Spleen (tissue), 11 donors: ENCODE results near the gene VTI1A. TPM values are rescaled to one million over a fixed set of nuclear protein-coding genes. Genes with fewer than 3 reads are reported as not detected.
A peak's percentile ranks its signal among the peaks of the same experiment; 100 is the strongest.

ENCODE experiments used
- DNase-seq: peaks from one replicate; pipeline ENCODE4 v3.0.0-alpha.2; 2020
- H3K27ac ChIP-seq, 8 donors: fragments of 200-600 bp; sonication (generic) in 7 of 8; 1 replicate in 4 of 8; 2 replicates in 4 of 8; pipeline versions ENCODE4 v1.5.0 to v1.8.0; 2016 to 2021; ENCODE audit warnings: inconsistent platforms in 4 of 8, mild to moderate bottlenecking in 4 of 8, moderate library complexity in 1 of 8
- H3K27me3 ChIP-seq, 7 donors: fragments of 200-600 bp; sonication (generic) in 6 of 7; replicated peaks in 1 of 7; 1 replicate in 4 of 7; 2 replicates in 3 of 7; pipeline versions ENCODE4 v1.5.0 to v1.8.0; 2016 to 2021; ENCODE audit warnings: inconsistent platforms in 3 of 7, mild to moderate bottlenecking in 1 of 7
- H3K36me3 ChIP-seq, 6 donors: fragments of 200-600 bp; sonication (generic) in 5 of 6; 1 replicate in 4 of 6; 2 replicates in 2 of 6; pipeline versions ENCODE4 v1.5.0 to v1.8.0; 2016 to 2021; ENCODE audit warnings: inconsistent platforms in 2 of 6
- H3K4me1 ChIP-seq, 6 donors: fragments of 200-600 bp; sonication (generic) in 5 of 6; 1 replicate in 3 of 6; 2 replicates in 3 of 6; pipeline versions ENCODE4 v1.5.0 to v1.8.0; 2016 to 2021; ENCODE audit warnings: inconsistent platforms in 3 of 6
- H3K4me3 ChIP-seq, 8 donors: fragments of 200-600 bp; sonication (generic) in 7 of 8; 1 replicate in 4 of 8; 2 replicates in 4 of 8; pipeline versions ENCODE4 v1.5.0 to v1.8.0; 2016 to 2021; ENCODE audit warnings: inconsistent platforms in 4 of 8, mild to moderate bottlenecking in 4 of 8, moderate library complexity in 2 of 8
- H3K9me3 ChIP-seq, 8 donors: fragments of 200-600 bp; sonication (generic) in 7 of 8; 1 replicate in 4 of 8; 2 replicates in 4 of 8; pipeline versions ENCODE4 v1.5.0 to v1.8.0; 2016 to 2021; ENCODE audit warnings: inconsistent platforms in 4 of 8
- CTCF ChIP-seq, 11 experiments: fragments of 200-600 bp in 7 of 11; fragments of 450-650 bp in 4 of 11; sonication (generic) in 4 of 11; IDR thresholded peaks in 8 of 11; conservative IDR thresholded peaks in 3 of 11; 1 replicate in 7 of 11; 2 replicates in 4 of 11; pipeline versions ENCODE4 v1.4.0 to v1.8.0; 2016 to 2021; ENCODE audit warnings: antibody characterized with exemption in 11 of 11, inconsistent platforms in 4 of 11, mild to moderate bottlenecking in 1 of 11
- POLR2A ChIP-seq, 3 donors: fragments of 450-650 bp; IDR thresholded peaks; one replicate each; pipeline ENCODE4 v1.5.1; 2017; ENCODE audit warnings: antibody characterized with exemption in 3 of 3, mild to moderate bottlenecking in 1 of 3
- POLR2AphosphoS5 ChIP-seq, 3 donors: sonication (generic); formaldehyde crosslinking; IDR thresholded peaks; one replicate each; pipeline ENCODE4 v1.5.1; 2017; ENCODE audit warnings: antibody characterized with exemption in 3 of 3
- WGBS, 5 donors: extraction: QIAGEN DNeasy Blood & Tissue Kit in 3 of 5; methylation state at CpG; one replicate each; pipeline versions ENCODE4 v1.1.5 to v1.1.7; 2013 to 2018; 5-methylcytosine and 5-hydroxymethylcytosine counted together
- intact Hi-C: fragments of 100-400 bp; cut with DNase I; formaldehyde crosslinking; loops from one replicate; pipeline ENCODE4 v1.15.0; 2023; ENCODE audit warnings: low total_unique reads
- polyA plus RNA-seq, 3 donors: library from polyadenylated mRNA; stranded (reverse); fragments of 200-250 nt; gene quantifications; one replicate each; pipeline ENCODE4 v1.2.1, GENCODE V29; 2013
- total RNA-seq, 7 donors: library from RNA; depleted of rRNA in 3 of 7; stranded (reverse); fragments of >200 nt in 3 of 7; fragmentation: NEBNext Ultra II Directional in 4 of 7; extraction: Animal tissue kit (Norgen Biotek cat#: 25700) in 4 of 7; gene quantifications; one replicate each; pipeline versions ENCODE4 v1.1.0 to v1.2.1, GENCODE V29; 2016 to 2021
- donor health status: healthy with polysubstance abuse.
- donor health status: DM: no; HTN: no; CAD: no; lungs with moderate emphysema.
- donor health status: DM: no; HTN: no; CAD: no.
- donor health status: Bipolar disorder and iron deficiency.
- donor health status: healthy.
- donor health status: DM: no; HTN: no; CAD: no.
- donor health status: DM: yes; HTN: yes; CAD: no.

The VTI1A gene
- total and polyA plus RNA-seq, 10 donors = 7.8 to 129 (median 56.2) TPM

GRCh38 chr10:112812586-112812985, 365.6 kb downstream of the VTI1A start:
- Histone ChIP-seq H3K36me3 (peaks cover 0 to 48% (median 0%) of the 10 kb centered on the region in 6 donors), H3K27me3 (no peaks in the 10 kb centered on the region), H3K4me3 (no peak overlapping the region), H3K4me1 (peaks cover 0 to 26% (median 4%) of the 10 kb centered on the region in 6 donors), H3K27ac (peak overlapping the region in 2 of 8 donors; percentile 18), H3K9me3 (no peaks in the 10 kb centered on the region)
- WGBS, 5 donors = 46 to 75% (median 64%) methylated on average over 3 of the region's 3 CpGs
- intact Hi-C loops = no loop called here
- no peak for TF ChIP-seq POLR2A (IDR thresholded peaks at IDR 0.05)
- TF ChIP-seq CTCF (IDR thresholded peaks at IDR 0.05 in 8 of 11, conservative IDR thresholded peaks at IDR 0.05 in 3 of 11) = no peak
- no peak for TF ChIP-seq POLR2AphosphoS5 (IDR thresholded peaks at IDR 0.05)
- DNase-seq = no peak

GRCh38 chr10:112813866-112814591, 367.0 kb downstream of the VTI1A start:
- H3K27me3 ChIP-seq = no peaks in the 10 kb centered on the region
- intact Hi-C loops = no loop called here
- H3K4me1 ChIP-seq = peaks cover 0 to 26% (median 4%) of the 10 kb centered on the region in 6 donors
- DNase-seq = no peak
- 66 to 88% (median 78%) methylated on average over 16 of the region's 16 CpGs for WGBS, 5 donors
- no peak overlapping the region for H3K4me3 ChIP-seq
- H3K27ac ChIP-seq = no peak overlapping the region
- H3K9me3 ChIP-seq = no peaks in the 10 kb centered on the region
- TF ChIP-seq POLR2A (IDR thresholded peaks at IDR 0.05) (no peak), POLR2AphosphoS5 (IDR thresholded peaks at IDR 0.05) (no peak), CTCF (IDR thresholded peaks at IDR 0.05 in 8 of 11, conservative IDR thresholded peaks at IDR 0.05 in 3 of 11) (no peak)
- H3K36me3 ChIP-seq = peaks cover 0 to 53% (median 0%) of the 10 kb centered on the region in 6 donors

GRCh38 chr10:112815269-112816032, 368.4 kb downstream of the VTI1A start:
- H3K27ac ChIP-seq = peak overlapping the region in 4 of 8 donors; percentile 7 to 58 (median 30)
- H3K4me1 ChIP-seq = peaks cover 0 to 26% (median 4%) of the 10 kb centered on the region in 6 donors
- H3K4me3 ChIP-seq = no peak overlapping the region
- peaks cover 0 to 56% (median 0%) of the 10 kb centered on the region in 6 donors for H3K36me3 ChIP-seq
- TF ChIP-seq POLR2A (IDR thresholded peaks at IDR 0.05) (no peak), CTCF (IDR thresholded peaks at IDR 0.05 in 8 of 11, conservative IDR thresholded peaks at IDR 0.05 in 3 of 11) (no peak), POLR2AphosphoS5 (IDR thresholded peaks at IDR 0.05) (no peak)
- intact Hi-C loops = no loop called here
- WGBS, 5 donors = 43 to 50% (median 44%) methylated on average over 16 of the region's 16 CpGs
- no peaks in the 10 kb centered on the region for H3K27me3 ChIP-seq
- H3K9me3 ChIP-seq = no peaks in the 10 kb centered on the region
- no peak for DNase-seq

GRCh38 chr10:112816033-112816430, 369.0 kb downstream of the VTI1A start:
- no peaks in the 10 kb centered on the region for H3K9me3 ChIP-seq
- 65 to 74% (median 70%) methylated on average over 4 of the region's 4 CpGs for WGBS, 5 donors
- no peak for DNase-seq
- peak overlapping the region in 4 of 8 donors; percentile 7 to 58 (median 30) for H3K27ac ChIP-seq
- H3K4me3 ChIP-seq = no peak overlapping the region
- TF ChIP-seq CTCF (IDR thresholded peaks at IDR 0.05 in 8 of 11, conservative IDR thresholded peaks at IDR 0.05 in 3 of 11) = no peak
- no peak for TF ChIP-seq POLR2AphosphoS5 (IDR thresholded peaks at IDR 0.05)
- TF ChIP-seq POLR2A (IDR thresholded peaks at IDR 0.05) = no peak
- H3K4me1 ChIP-seq = peaks cover 0 to 26% (median 4%) of the 10 kb centered on the region in 6 donors
- no peaks in the 10 kb centered on the region for H3K27me3 ChIP-seq
- intact Hi-C loops = no loop called here
- peaks cover 0 to 50% (median 0%) of the 10 kb centered on the region in 6 donors for H3K36me3 ChIP-seq
